HEK293 (cell line): ENCODE results near the gene ARHGAP6.

Experiments
- CTCF ChIA-PET: fragments of 350-600 bp; formaldehyde crosslinking; extraction: SDS; loops from one replicate; lab custom pipeline; 2021; ENCODE audit warnings: antibody characterized with exemption; lab: Yijun Ruan, JAX
- POLR2A ChIA-PET: fragments of 300-600 bp; formaldehyde crosslinking; extraction: SDS; loops from one replicate; lab custom pipeline; 2020; ENCODE audit warnings: antibody characterized with exemption, inconsistent platforms; lab: Yijun Ruan, JAX
- H3K27ac ChIP-seq: fragments of 200-500 bp; sonication (Bioruptor generic); 2 replicates; pipeline ENCODE4 v1.5.1; 2014; ENCODE audit warnings: low read depth, low read length, control low read depth, inconsistent platforms; ENCODE audit errors: extremely low read depth
- H3K36me3 ChIP-seq, 2 experiments: fragments of 200-500 bp in 1 of 2; sonication (Bioruptor generic) in 1 of 2; 1 replicate in 1 of 2; 2 replicates in 1 of 2; pipeline ENCODE4 v1.5.1; 2014 to 2017; ENCODE audit warnings: inconsistent platforms in 2 of 2, low read length in 2 of 2; ENCODE audit not compliant: control insufficient read depth in 2 of 2, insufficient read depth in 1 of 2
- H3K4me1 ChIP-seq: fragments of 200-500 bp; sonication (Bioruptor generic); 2 replicates; pipeline ENCODE4 v1.5.1; 2014; ENCODE audit warnings: mild to moderate bottlenecking, low read length, inconsistent platforms; ENCODE audit not compliant: control insufficient read depth, insufficient read depth
- H3K4me3 ChIP-seq: 2 replicates; pipeline ENCODE4 v1.5.1; 2011; ENCODE audit warnings: low read depth, mild to moderate bottlenecking, control low read depth, low read length, moderate library complexity
- H3K9me3 ChIP-seq: fragments of 200-500 bp; sonication (Bioruptor generic); 2 replicates; pipeline ENCODE4 v1.5.1; 2014; ENCODE audit warnings: low read depth, low read length, inconsistent platforms; ENCODE audit not compliant: control insufficient read depth, insufficient read depth
- GLI2 ChIP-seq: fragments of 450-650 bp; formaldehyde crosslinking; IDR thresholded peaks from 2 replicates; pipeline ENCODE4; 2017; ENCODE audit warnings: missing biosample characterization, missing genetic modification characterization, low read depth, borderline replicate concordance
- GLIS1 ChIP-seq: fragments of 450-650 bp; formaldehyde crosslinking; IDR thresholded peaks from 2 replicates; pipeline ENCODE4 v1.5.1; 2016; ENCODE audit warnings: missing biosample characterization, missing genetic modification characterization
- HOXC10 ChIP-seq: sonication (generic); formaldehyde crosslinking; IDR thresholded peaks from 2 replicates; pipeline ENCODE4 v1.8.1; 2023; ENCODE audit warnings: mild to moderate bottlenecking, missing genetic modification reagents
- PRDM1 ChIP-seq: fragments of 450-650 bp; formaldehyde crosslinking; IDR thresholded peaks from 2 replicates; pipeline ENCODE4; 2016; ENCODE audit warnings: missing biosample characterization, missing genetic modification characterization
- WT1 ChIP-seq: fragments of 450-650 bp; formaldehyde crosslinking; IDR thresholded peaks from 2 replicates; pipeline ENCODE4 v1.5.1; 2016; ENCODE audit warnings: missing biosample characterization, missing genetic modification characterization
- ZBTB21 ChIP-seq: fragments of 450-650 bp; formaldehyde crosslinking; IDR thresholded peaks from 2 replicates; pipeline ENCODE4 v1.5.1; 2017; ENCODE audit warnings: missing biosample characterization, missing genetic modification characterization
- ZBTB44 ChIP-seq: fragments of 450-650 bp; IDR thresholded peaks from 2 replicates; pipeline ENCODE4 v1.5.1; 2018; ENCODE audit warnings: missing biosample characterization, mild to moderate bottlenecking, missing genetic modification characterization
- ZFP37 ChIP-seq: fragments of 450-650 bp; formaldehyde crosslinking; IDR thresholded peaks from 2 replicates; pipeline ENCODE4 v1.5.1; 2016; ENCODE audit warnings: missing biosample characterization, missing genetic modification characterization
- ZNF133 ChIP-seq: fragments of 450-650 bp; formaldehyde crosslinking; IDR thresholded peaks from 2 replicates; pipeline ENCODE4 v1.5.1; 2016; ENCODE audit warnings: missing biosample characterization, missing genetic modification characterization
- ZNF148 ChIP-seq: fragments of 450-650 bp; formaldehyde crosslinking; IDR thresholded peaks from 2 replicates; pipeline ENCODE4 v1.5.0; 2017; ENCODE audit warnings: missing biosample characterization, missing genetic modification characterization, borderline replicate concordance
- ZNF202 ChIP-seq: fragments of 450-650 bp; formaldehyde crosslinking; IDR thresholded peaks from 2 replicates; pipeline ENCODE4 v1.5.1; 2016; ENCODE audit warnings: missing biosample characterization, missing genetic modification characterization, borderline replicate concordance
- ZNF266 ChIP-seq: fragments of 450-650 bp; formaldehyde crosslinking; IDR thresholded peaks from 2 replicates; pipeline ENCODE4 v1.5.1; 2016; ENCODE audit warnings: missing biosample characterization, missing genetic modification characterization, low read depth
- ZNF501 ChIP-seq: fragments of 450-650 bp; formaldehyde crosslinking; IDR thresholded peaks from 2 replicates; pipeline ENCODE4 v1.5.1; 2016; ENCODE audit warnings: missing biosample characterization, missing genetic modification characterization
- ZNF518A ChIP-seq: fragments of 450-650 bp; formaldehyde crosslinking; conservative IDR thresholded peaks from 2 replicates; pipeline ENCODE4 v1.5.1; 2016; ENCODE audit warnings: low read depth, missing biosample characterization, missing genetic modification characterization
- ZNF529 ChIP-seq: fragments of 450-650 bp; formaldehyde crosslinking; IDR thresholded peaks from 2 replicates; pipeline ENCODE4 v1.5.1; 2017; ENCODE audit warnings: missing genetic modification characterization, missing biosample characterization; ENCODE audit not compliant: insufficient replicate concordance
- ZNF558 ChIP-seq: fragments of 450-650 bp; formaldehyde crosslinking; IDR thresholded peaks from 2 replicates; pipeline ENCODE4 v1.5.1; 2016; ENCODE audit warnings: missing biosample characterization, missing genetic modification characterization
- ZNF561 ChIP-seq: fragments of 450-650 bp; IDR thresholded peaks from 2 replicates; pipeline ENCODE4 v1.5.1; 2018; ENCODE audit warnings: missing biosample characterization, missing genetic modification characterization, borderline replicate concordance
- ZNF571 ChIP-seq: fragments of 450-650 bp; formaldehyde crosslinking; IDR thresholded peaks from 2 replicates; pipeline ENCODE4 v1.5.0; 2017; ENCODE audit warnings: missing biosample characterization, missing genetic modification characterization
- ZNF623 ChIP-seq: fragments of 450-650 bp; formaldehyde crosslinking; IDR thresholded peaks from 2 replicates; pipeline ENCODE4 v1.5.1; 2016; ENCODE audit warnings: missing biosample characterization, missing genetic modification characterization
- ZNF624 ChIP-seq: fragments of 450-650 bp; formaldehyde crosslinking; IDR thresholded peaks from 2 replicates; pipeline ENCODE4 v1.5.1; 2017; ENCODE audit warnings: missing biosample characterization, missing genetic modification characterization
- ZNF704 ChIP-seq: fragments of 450-650 bp; formaldehyde crosslinking; IDR thresholded peaks from 2 replicates; pipeline ENCODE4 v1.5.1; 2016; ENCODE audit warnings: missing biosample characterization, missing genetic modification characterization
- ZNF830 ChIP-seq: fragments of 450-650 bp; IDR thresholded peaks from 2 replicates; pipeline ENCODE4 v1.5.0; 2018; ENCODE audit warnings: missing biosample characterization, missing genetic modification characterization, low read depth, mild to moderate bottlenecking, moderate library complexity

The ARHGAP6 gene

GRCh38 chrX:11562570-11562969, 103.2 kb downstream of the ARHGAP6 start:
- no peaks in the 10 kb centered on the region for H3K4me1 ChIP-seq
- CTCF ChIA-PET = interaction anchor here (0.6 kb wide), 1 partner anchor 551 kb away, joined by 4 read pairs; no protein-coding TSS in a partner anchor
- TF ChIP-seq ZNF501 (no peak), GLIS1 (tag by site-specific recombination) (no peak), ZNF561 (no peak), HOXC10 (CRISPR knock-in tag) (no peak), ZNF830 (tag by site-specific recombination) (no peak), ZNF623 (tag by site-specific recombination) (no peak), ZNF704 (no peak), ZNF624 (no peak), ZNF148 (tag by site-specific recombination) (no peak), ZBTB44 (no peak), ZNF571 (no peak), WT1 (no peak), ZNF529 (no peak), ZNF518A (tag by site-specific recombination) (no peak), ZNF266 (tag by site-specific recombination) (no peak), ZNF133 (no peak)

GRCh38 chrX:11558972-11559371, 106.7 kb downstream of the ARHGAP6 start:
- POLR2A ChIA-PET = no interaction called here
- no peaks in the 10 kb centered on the region for H3K36me3 ChIP-seq
- no peaks in the 10 kb centered on the region for H3K4me1 ChIP-seq
- CTCF ChIA-PET = interaction anchor here (0.7 kb wide), 1 partner anchor 523 kb away, joined by 3 read pairs; no protein-coding TSS in a partner anchor
- H3K9me3 ChIP-seq = no peaks in the 10 kb centered on the region
- H3K27ac ChIP-seq = no peak overlapping the region
- no peak overlapping the region for H3K4me3 ChIP-seq
- no peak for TF ChIP-seq ZFP37 (tag by site-specific recombination)
- TF ChIP-seq GLI2 (tag by site-specific recombination) = no peak
- TF ChIP-seq ZNF202 = no peak
- TF ChIP-seq ZNF558 = no peak
- no peak for TF ChIP-seq PRDM1 (tag by site-specific recombination)
- no peak for TF ChIP-seq ZNF518A (tag by site-specific recombination)
- no peak for TF ChIP-seq ZBTB21

More at GRCh38 chrX:11562570-11562969, 103.2 kb downstream of the ARHGAP6 start:
- H3K36me3 ChIP-seq = no peaks in the 10 kb centered on the region
- no peaks in the 10 kb centered on the region for H3K9me3 ChIP-seq
- POLR2A ChIA-PET = no interaction called here
- H3K4me3 ChIP-seq = no peak overlapping the region
- no peak overlapping the region for H3K27ac ChIP-seq
